HEK293 (cell line): ENCODE data around the gene CCDC38.

Source experiments
- GLI2 ChIP-seq: fragments of 450-650 bp; formaldehyde crosslinking; IDR thresholded peaks from 2 replicates; pipeline ENCODE4; 2017; ENCODE audit warnings: missing biosample characterization, missing genetic modification characterization, low read depth, borderline replicate concordance
- KLF10 ChIP-seq: fragments of 450-650 bp; IDR thresholded peaks from 2 replicates; pipeline ENCODE4 v1.5.1; 2018; ENCODE audit warnings: missing biosample characterization, mild to moderate bottlenecking, missing genetic modification characterization
- MZF1 ChIP-seq: fragments of 450-650 bp; formaldehyde crosslinking; IDR thresholded peaks from 2 replicates; pipeline ENCODE4 v1.5.1; 2017; ENCODE audit warnings: missing biosample characterization, missing genetic modification characterization, borderline replicate concordance
- REPIN1 ChIP-seq: fragments of 450-650 bp; formaldehyde crosslinking; IDR thresholded peaks from 2 replicates; pipeline ENCODE4 v1.5.1; 2017; ENCODE audit warnings: missing biosample characterization, missing genetic modification characterization, low read depth
- SALL2 ChIP-seq: fragments of 450-650 bp; formaldehyde crosslinking; IDR thresholded peaks from 2 replicates; pipeline ENCODE4 v1.5.0; 2017; ENCODE audit warnings: missing biosample characterization, mild to moderate bottlenecking, missing genetic modification characterization, borderline replicate concordance
- SCRT2 ChIP-seq: fragments of 450-650 bp; formaldehyde crosslinking; IDR thresholded peaks from 2 replicates; pipeline ENCODE4 v1.5.1; 2016; ENCODE audit warnings: missing biosample characterization, missing genetic modification characterization
- TRIM28 ChIP-seq: IDR thresholded peaks from 2 replicates; pipeline ENCODE4 v1.6.1; 2011; ENCODE audit warnings: low read length, control low read depth, borderline replicate concordance
- WT1 ChIP-seq: fragments of 450-650 bp; formaldehyde crosslinking; IDR thresholded peaks from 2 replicates; pipeline ENCODE4 v1.5.1; 2016; ENCODE audit warnings: missing biosample characterization, missing genetic modification characterization
- ZBTB20 ChIP-seq: fragments of 450-650 bp; formaldehyde crosslinking; IDR thresholded peaks from 2 replicates; pipeline ENCODE4 v1.5.1; 2016; ENCODE audit warnings: missing biosample characterization, missing genetic modification characterization
- ZNF121 ChIP-seq: fragments of 450-650 bp; formaldehyde crosslinking; IDR thresholded peaks from 2 replicates; pipeline ENCODE4 v1.5.1; 2016; ENCODE audit warnings: missing biosample characterization, missing genetic modification characterization
- ZNF132 ChIP-seq: fragments of 450-650 bp; formaldehyde crosslinking; IDR thresholded peaks from 2 replicates; pipeline ENCODE4 v1.5.1; 2017; ENCODE audit warnings: missing biosample characterization, missing genetic modification characterization, borderline replicate concordance
- ZNF19 ChIP-seq: fragments of 450-650 bp; formaldehyde crosslinking; IDR thresholded peaks from 2 replicates; pipeline ENCODE4; 2016; ENCODE audit warnings: missing biosample characterization, missing genetic modification characterization, low read depth
- ZNF23 ChIP-seq: fragments of 450-650 bp; formaldehyde crosslinking; IDR thresholded peaks from 2 replicates; pipeline ENCODE4 v1.5.1; 2016; ENCODE audit warnings: missing biosample characterization, missing genetic modification characterization, borderline replicate concordance
- ZNF266 ChIP-seq: fragments of 450-650 bp; formaldehyde crosslinking; IDR thresholded peaks from 2 replicates; pipeline ENCODE4 v1.5.1; 2016; ENCODE audit warnings: missing biosample characterization, missing genetic modification characterization, low read depth
- ZNF37A ChIP-seq: fragments of 450-650 bp; IDR thresholded peaks from 2 replicates; pipeline ENCODE4 v1.5.1; 2018; ENCODE audit warnings: missing biosample characterization, missing genetic modification characterization
- ZNF394 ChIP-seq: fragments of 450-650 bp; formaldehyde crosslinking; IDR thresholded peaks from 2 replicates; pipeline ENCODE4 v1.5.1; 2016; ENCODE audit warnings: missing biosample characterization, missing genetic modification characterization, mild to moderate bottlenecking, moderate library complexity, borderline replicate concordance
- ZNF501 ChIP-seq: fragments of 450-650 bp; formaldehyde crosslinking; IDR thresholded peaks from 2 replicates; pipeline ENCODE4 v1.5.1; 2016; ENCODE audit warnings: missing biosample characterization, missing genetic modification characterization
- ZNF521 ChIP-seq: fragments of 450-650 bp; formaldehyde crosslinking; IDR thresholded peaks from 2 replicates; pipeline ENCODE4 v1.5.1; 2017; ENCODE audit warnings: missing biosample characterization, mild to moderate bottlenecking, missing genetic modification characterization
- ZNF561 ChIP-seq: fragments of 450-650 bp; IDR thresholded peaks from 2 replicates; pipeline ENCODE4 v1.5.1; 2018; ENCODE audit warnings: missing biosample characterization, missing genetic modification characterization, borderline replicate concordance
- ZNF621 ChIP-seq: fragments of 450-650 bp; formaldehyde crosslinking; IDR thresholded peaks from 2 replicates; pipeline ENCODE4 v1.5.1; 2017; ENCODE audit warnings: missing biosample characterization, missing genetic modification characterization
- ZNF624 ChIP-seq: fragments of 450-650 bp; formaldehyde crosslinking; IDR thresholded peaks from 2 replicates; pipeline ENCODE4 v1.5.1; 2017; ENCODE audit warnings: missing biosample characterization, missing genetic modification characterization
- ZNF776 ChIP-seq: fragments of 450-650 bp; formaldehyde crosslinking; IDR thresholded peaks from 2 replicates; pipeline ENCODE4 v1.5.0; 2017; ENCODE audit warnings: missing biosample characterization, missing genetic modification characterization, borderline replicate concordance
- ZNF785 ChIP-seq: fragments of 450-650 bp; formaldehyde crosslinking; IDR thresholded peaks from 2 replicates; pipeline ENCODE4 v1.5.1; 2016; ENCODE audit warnings: missing biosample characterization, missing genetic modification characterization
- ZNF792 ChIP-seq: fragments of 450-650 bp; formaldehyde crosslinking; IDR thresholded peaks from 2 replicates; pipeline ENCODE4 v1.5.1; 2016; ENCODE audit warnings: missing biosample characterization, missing genetic modification characterization
- ZXDB ChIP-seq: fragments of 450-650 bp; formaldehyde crosslinking; IDR thresholded peaks from 2 replicates; pipeline ENCODE4 v1.5.1; 2016; ENCODE audit warnings: missing biosample characterization, missing genetic modification characterization
- TF ChIP-seq, protein P1 (sequence below): fragments of 450-650 bp; formaldehyde crosslinking; IDR thresholded peaks from 2 replicates; pipeline ENCODE4 v1.5.1; 2016; ENCODE audit warnings: missing biosample characterization, missing genetic modification characterization, borderline replicate concordance
- TF ChIP-seq, protein P2 (sequence below): fragments of 450-650 bp; formaldehyde crosslinking; conservative IDR thresholded peaks from 2 replicates; pipeline ENCODE4 v1.5.1; 2016; ENCODE audit warnings: low read depth, missing biosample characterization, missing genetic modification characterization
- TF ChIP-seq, protein P3 (sequence below): fragments of 450-650 bp; formaldehyde crosslinking; IDR thresholded peaks from 2 replicates; pipeline ENCODE4 v1.5.1; 2017; ENCODE audit warnings: missing biosample characterization, missing genetic modification characterization
- TF ChIP-seq, protein P4 (sequence below): fragments of 450-650 bp; formaldehyde crosslinking; IDR thresholded peaks from 2 replicates; pipeline ENCODE4 v1.5.1; 2017; ENCODE audit warnings: missing biosample characterization, mild to moderate bottlenecking, missing genetic modification characterization, moderate library complexity

The CCDC38 gene

DNA sequence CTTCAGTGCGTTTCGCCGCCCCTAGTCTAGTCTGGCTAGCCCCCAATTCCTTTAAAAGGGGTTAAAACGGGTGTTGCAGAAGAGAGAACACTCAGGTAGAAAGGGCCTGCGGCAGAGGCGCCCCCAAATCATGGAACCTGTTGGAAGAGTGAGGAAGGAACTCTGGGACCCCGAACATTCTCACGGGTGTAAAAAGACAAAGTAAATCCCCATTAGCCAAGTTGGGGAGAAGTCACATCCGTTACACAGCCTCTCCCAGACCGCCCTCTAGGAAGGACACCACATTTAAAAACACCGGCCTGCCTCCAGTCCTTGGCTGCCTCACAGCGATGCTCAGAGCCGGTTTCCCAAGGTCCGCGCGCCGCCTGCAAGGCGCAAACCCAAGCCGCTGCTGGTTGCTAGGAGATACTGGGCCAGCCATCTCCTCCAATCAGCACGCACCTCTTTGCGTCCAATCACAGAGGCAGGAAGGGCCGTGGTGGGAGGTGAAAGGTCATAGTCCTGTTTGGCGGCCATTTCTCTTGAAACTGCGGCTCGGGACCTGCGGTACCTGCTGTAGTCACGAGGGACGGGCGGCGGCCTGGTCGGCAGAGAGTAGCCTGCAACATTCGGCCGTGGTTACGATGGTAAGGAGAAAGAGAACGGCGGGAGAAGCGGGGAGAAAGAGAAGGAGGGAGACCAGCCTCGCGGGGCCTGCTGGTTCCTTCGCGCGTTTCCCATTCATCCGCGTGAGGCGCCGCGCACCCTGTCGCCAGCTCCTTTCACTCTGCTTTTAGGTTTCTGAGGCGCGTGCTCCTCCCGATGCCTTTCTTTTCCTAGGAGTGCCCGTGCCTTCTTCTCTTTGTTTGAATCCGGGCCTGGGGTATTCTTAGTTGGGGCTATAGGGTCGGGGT lies 83.7 kb downstream of the CCDC38 start, which contains the start of gene SNRPF (continued):
- TF ChIP-seq SALL2 (tag by site-specific recombination) (no peak), ZNF792 (tag by site-specific recombination) (no peak), ZNF19 (tag by site-specific recombination) (no peak), ZNF624 (tag by site-specific recombination) (no peak), ZNF394 (peak; percentile 78), ZXDB (tag by site-specific recombination) (peak; percentile 70), REPIN1 (tag by site-specific recombination) (peak; percentile 68; the same call in 1 of the 2 replicates), ZNF23 (tag by site-specific recombination) (no peak), SCRT2 (tag by site-specific recombination) (peak; percentile 48; the same call in 1 of the 2 replicates), MZF1 (tag by site-specific recombination) (no peak), ZNF561 (0 out of 2 replicates have a peak, but pooled peaks have one; percentile 40), ZNF266 (tag by site-specific recombination) (no peak), ZNF521 (tag by site-specific recombination) (no peak), ZNF132 (tag by site-specific recombination) (no peak), TRIM28 (no peak), ZNF501 (tag by site-specific recombination) (peak; percentile 91), ZNF121 (tag by site-specific recombination) (no peak), KLF10 (no peak), ZNF785 (tag by site-specific recombination) (no peak), ZBTB20 (tag by site-specific recombination) (no peak), ZNF37A (tag by site-specific recombination) (no peak), GLI2 (tag by site-specific recombination) (no peak), ZNF621 (no peak), ZNF776 (no peak), WT1 (tag by site-specific recombination) (no peak)
- TF ChIP-seq, protein P1, sequence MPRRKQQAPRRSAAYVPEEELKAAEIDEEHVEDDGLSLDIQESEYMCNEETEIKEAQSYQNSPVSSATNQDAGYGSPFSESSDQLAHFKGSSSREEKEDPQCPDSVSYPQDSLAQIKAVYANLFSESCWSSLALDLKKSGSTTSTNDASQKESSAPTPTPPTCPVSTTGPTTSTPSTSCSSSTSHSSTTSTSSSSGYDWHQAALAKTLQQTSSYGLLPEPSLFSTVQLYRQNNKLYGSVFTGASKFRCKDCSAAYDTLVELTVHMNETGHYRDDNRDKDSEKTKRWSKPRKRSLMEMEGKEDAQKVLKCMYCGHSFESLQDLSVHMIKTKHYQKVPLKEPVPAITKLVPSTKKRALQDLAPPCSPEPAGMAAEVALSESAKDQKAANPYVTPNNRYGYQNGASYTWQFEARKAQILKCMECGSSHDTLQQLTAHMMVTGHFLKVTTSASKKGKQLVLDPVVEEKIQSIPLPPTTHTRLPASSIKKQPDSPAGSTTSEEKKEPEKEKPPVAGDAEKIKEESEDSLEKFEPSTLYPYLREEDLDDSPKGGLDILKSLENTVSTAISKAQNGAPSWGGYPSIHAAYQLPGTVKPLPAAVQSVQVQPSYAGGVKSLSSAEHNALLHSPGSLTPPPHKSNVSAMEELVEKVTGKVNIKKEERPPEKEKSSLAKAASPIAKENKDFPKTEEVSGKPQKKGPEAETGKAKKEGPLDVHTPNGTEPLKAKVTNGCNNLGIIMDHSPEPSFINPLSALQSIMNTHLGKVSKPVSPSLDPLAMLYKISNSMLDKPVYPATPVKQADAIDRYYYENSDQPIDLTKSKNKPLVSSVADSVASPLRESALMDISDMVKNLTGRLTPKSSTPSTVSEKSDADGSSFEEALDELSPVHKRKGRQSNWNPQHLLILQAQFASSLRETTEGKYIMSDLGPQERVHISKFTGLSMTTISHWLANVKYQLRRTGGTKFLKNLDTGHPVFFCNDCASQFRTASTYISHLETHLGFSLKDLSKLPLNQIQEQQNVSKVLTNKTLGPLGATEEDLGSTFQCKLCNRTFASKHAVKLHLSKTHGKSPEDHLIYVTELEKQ, result no peak
- TF ChIP-seq, protein P2, sequence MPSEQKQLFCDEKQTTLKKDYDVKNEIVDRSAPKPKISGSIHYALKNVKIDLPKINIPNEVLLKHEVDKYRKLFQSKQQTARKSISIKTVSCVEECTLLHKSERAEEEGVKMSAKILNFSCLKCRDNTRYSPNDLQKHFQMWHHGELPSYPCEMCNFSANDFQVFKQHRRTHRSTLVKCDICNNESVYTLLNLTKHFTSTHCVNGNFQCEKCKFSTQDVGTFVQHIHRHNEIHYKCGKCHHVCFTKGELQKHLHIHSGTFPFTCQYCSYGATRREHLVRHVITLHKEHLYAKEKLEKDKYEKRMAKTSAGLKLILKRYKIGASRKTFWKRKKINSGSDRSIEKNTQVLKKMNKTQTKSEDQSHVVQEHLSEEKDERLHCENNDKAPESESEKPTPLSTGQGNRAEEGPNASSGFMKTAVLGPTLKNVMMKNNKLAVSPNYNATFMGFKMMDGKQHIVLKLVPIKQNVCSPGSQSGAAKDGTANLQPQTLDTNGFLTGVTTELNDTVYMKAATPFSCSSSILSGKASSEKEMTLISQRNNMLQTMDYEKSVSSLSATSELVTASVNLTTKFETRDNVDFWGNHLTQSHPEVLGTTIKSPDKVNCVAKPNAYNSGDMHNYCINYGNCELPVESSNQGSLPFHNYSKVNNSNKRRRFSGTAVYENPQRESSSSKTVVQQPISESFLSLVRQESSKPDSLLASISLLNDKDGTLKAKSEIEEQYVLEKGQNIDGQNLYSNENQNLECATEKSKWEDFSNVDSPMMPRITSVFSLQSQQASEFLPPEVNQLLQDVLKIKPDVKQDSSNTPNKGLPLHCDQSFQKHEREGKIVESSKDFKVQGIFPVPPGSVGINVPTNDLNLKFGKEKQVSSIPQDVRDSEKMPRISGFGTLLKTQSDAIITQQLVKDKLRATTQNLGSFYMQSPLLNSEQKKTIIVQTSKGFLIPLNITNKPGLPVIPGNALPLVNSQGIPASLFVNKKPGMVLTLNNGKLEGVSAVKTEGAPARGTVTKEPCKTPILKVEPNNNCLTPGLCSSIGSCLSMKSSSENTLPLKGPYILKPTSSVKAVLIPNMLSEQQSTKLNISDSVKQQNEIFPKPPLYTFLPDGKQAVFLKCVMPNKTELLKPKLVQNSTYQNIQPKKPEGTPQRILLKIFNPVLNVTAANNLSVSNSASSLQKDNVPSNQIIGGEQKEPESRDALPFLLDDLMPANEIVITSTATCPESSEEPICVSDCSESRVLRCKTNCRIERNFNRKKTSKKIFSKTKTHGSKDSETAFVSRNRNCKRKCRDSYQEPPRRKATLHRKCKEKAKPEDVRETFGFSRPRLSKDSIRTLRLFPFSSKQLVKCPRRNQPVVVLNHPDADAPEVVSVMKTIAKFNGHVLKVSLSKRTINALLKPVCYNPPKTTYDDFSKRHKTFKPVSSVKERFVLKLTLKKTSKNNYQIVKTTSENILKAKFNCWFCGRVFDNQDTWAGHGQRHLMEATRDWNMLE (tag by site-specific recombination), result peak; percentile 52; the same call in 1 of the 2 replicates
- TF ChIP-seq, protein P3, sequence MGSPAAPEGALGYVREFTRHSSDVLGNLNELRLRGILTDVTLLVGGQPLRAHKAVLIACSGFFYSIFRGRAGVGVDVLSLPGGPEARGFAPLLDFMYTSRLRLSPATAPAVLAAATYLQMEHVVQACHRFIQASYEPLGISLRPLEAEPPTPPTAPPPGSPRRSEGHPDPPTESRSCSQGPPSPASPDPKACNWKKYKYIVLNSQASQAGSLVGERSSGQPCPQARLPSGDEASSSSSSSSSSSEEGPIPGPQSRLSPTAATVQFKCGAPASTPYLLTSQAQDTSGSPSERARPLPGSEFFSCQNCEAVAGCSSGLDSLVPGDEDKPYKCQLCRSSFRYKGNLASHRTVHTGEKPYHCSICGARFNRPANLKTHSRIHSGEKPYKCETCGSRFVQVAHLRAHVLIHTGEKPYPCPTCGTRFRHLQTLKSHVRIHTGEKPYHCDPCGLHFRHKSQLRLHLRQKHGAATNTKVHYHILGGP (tag by site-specific recombination), result no peak
- TF ChIP-seq, protein P4, sequence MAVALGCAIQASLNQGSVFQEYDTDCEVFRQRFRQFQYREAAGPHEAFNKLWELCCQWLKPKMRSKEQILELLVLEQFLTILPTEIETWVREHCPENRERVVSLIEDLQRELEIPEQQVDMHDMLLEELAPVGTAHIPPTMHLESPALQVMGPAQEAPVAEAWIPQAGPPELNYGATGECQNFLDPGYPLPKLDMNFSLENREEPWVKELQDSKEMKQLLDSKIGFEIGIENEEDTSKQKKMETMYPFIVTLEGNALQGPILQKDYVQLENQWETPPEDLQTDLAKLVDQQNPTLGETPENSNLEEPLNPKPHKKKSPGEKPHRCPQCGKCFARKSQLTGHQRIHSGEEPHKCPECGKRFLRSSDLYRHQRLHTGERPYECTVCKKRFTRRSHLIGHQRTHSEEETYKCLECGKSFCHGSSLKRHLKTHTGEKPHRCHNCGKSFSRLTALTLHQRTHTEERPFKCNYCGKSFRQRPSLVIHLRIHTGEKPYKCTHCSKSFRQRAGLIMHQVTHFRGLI (tag by site-specific recombination), result no peak
